ENCODE results near the gene PXMP2.

DNA sequence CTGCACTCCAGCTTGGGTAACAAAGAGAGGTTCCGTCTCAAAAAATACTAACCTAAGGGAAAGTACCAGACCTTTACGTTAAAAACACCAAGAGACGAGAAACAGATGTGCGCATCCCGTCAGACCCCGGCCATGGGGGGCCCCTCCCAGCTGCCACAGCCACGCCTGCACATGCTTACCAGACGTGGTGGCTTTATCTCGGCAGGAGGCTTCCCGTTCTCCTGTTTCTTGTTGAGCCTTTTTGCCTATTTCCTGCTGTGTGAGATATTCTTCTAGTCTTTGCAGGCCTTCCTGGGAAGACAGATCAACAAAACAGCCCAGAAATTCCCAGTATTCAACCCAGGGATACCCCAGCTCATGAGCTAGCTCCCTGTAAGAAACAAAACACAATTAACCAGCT lies 46.8 kb downstream of the PXMP2 start:
- TF ChIP-seq, protein P1, sequence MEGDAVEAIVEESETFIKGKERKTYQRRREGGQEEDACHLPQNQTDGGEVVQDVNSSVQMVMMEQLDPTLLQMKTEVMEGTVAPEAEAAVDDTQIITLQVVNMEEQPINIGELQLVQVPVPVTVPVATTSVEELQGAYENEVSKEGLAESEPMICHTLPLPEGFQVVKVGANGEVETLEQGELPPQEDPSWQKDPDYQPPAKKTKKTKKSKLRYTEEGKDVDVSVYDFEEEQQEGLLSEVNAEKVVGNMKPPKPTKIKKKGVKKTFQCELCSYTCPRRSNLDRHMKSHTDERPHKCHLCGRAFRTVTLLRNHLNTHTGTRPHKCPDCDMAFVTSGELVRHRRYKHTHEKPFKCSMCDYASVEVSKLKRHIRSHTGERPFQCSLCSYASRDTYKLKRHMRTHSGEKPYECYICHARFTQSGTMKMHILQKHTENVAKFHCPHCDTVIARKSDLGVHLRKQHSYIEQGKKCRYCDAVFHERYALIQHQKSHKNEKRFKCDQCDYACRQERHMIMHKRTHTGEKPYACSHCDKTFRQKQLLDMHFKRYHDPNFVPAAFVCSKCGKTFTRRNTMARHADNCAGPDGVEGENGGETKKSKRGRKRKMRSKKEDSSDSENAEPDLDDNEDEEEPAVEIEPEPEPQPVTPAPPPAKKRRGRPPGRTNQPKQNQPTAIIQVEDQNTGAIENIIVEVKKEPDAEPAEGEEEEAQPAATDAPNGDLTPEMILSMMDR (IDR thresholded peaks at IDR 0.05): no peak
- no peak for TF ChIP-seq POLR2A (IDR thresholded peaks at IDR 0.05)

Measured in heart left ventricle (tissue), 13 donors.